ENCODE data around the gene NFATC3. TPM values are rescaled to one million over a fixed set of nuclear protein-coding genes. Genes with fewer than 3 reads are reported as not detected.

The NFATC3 gene
- total RNA-seq, 3 donors from 2014 or later, result 64.8 to 72.3 (median 65.3) TPM

GRCh38 chr16:68235108-68235886 lies 150.1 kb downstream of the NFATC3 start:
- DNase-seq, result no peak
- Mint-ChIP-seq H3K4me3 (no peak overlapping the region), H3K27me3 (ENCODE audit: low read depth) (no peaks in the 10 kb centered on the region), H3K9me3 (no peaks in the 10 kb centered on the region), H3K36me3 (ENCODE audit: insufficient read depth) (no peaks in the 10 kb centered on the region), H3K4me1 (ENCODE audit: low read depth) (peaks cover 30% of the 10 kb centered on the region)
- no peak for ATAC-seq

GRCh38 chr16:68235887-68236136 lies 150.6 kb downstream of the NFATC3 start, which contains the start of gene ESRP2:
TSS of gene ESRP2 (minus strand) at chr16:68236127. CDS start at chr16:68236045, 82 bp downstream.
- Mint-ChIP-seq H3K27me3 (ENCODE audit: low read depth) (no peaks in the 10 kb centered on the region), H3K4me3 (peak within 1 kb of the TSS; percentile 90), H3K36me3 (ENCODE audit: insufficient read depth) (no peaks in the 10 kb centered on the region), H3K4me1 (ENCODE audit: low read depth) (peaks cover 30% of the 10 kb centered on the region), H3K9me3 (no peaks in the 10 kb centered on the region)
- DNase-seq (no peak), ATAC-seq (no peak)

DNA sequence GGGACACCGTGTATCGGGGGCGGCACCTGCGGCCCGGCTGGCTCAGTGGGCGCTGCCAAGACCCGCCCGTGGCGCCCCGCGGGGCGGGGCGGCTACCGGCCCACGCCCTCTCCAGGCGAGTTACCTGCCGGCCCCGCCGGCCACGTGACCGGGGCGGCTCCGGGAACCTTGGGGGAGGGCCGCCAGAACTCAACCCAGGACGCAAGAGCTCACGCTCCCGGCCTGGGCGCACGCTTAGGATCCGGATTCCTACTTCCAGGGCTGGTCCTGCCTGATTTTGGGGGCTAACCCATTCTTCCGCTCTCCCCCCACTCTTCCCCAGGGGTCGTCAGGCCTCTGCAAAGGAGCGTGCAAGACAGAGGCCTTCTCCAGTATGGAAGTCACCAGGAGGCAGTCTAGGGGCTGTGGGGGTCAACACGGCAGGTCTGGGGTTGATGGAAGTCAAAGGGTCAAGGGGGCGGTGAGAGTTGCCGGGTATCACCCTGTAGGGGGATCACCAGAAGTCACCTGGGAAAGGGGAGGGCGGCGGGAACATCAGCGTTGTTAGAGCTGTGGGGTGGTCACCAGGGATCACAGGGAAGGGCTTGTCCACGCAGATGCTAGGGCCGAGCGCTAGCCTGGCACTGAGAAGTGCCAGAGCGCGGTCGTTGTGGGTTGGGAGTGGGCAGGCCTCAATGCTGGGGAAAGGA lies 151.1 kb downstream of the NFATC3 start:
- H3K4me1 Mint-ChIP-seq (ENCODE audit: low read depth), result peaks cover 30% of the 10 kb centered on the region
- peak overlapping the region; percentile 90 for H3K4me3 Mint-ChIP-seq
- H3K9me3 Mint-ChIP-seq, result no peaks in the 10 kb centered on the region
- no peak for DNase-seq
- no peaks in the 10 kb centered on the region for H3K36me3 Mint-ChIP-seq (ENCODE audit: insufficient read depth)
- no peaks in the 10 kb centered on the region for H3K27me3 Mint-ChIP-seq (ENCODE audit: low read depth)
- no peak for ATAC-seq

DNA sequence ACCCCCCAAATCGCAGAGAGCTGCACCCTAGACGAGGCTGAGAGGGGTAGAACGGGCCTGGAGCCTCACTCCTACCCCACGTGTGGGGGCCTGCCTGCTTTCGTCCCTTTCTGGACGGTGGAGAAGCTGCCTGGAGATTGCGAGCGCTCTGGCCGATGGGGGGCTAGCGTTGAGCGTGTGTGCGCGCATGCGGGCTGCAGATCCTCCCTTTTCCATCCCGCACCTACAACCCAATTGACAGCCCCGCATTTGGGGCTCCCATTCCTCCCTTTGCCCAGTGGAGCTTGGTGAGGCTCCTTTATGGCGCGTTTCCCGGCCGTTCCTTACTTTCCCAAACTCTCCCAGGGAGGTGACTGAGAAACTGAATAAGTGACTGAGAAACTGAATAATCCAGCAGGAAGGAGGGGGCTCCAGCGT lies 151.7 kb downstream of the NFATC3 start:
- Mint-ChIP-seq H3K9me3 (no peaks in the 10 kb centered on the region), H3K4me3 (peak overlapping the region; percentile 90), H3K27me3 (ENCODE audit: low read depth) (no peaks in the 10 kb centered on the region), H3K4me1 (ENCODE audit: low read depth) (peaks cover 30% of the 10 kb centered on the region), H3K36me3 (ENCODE audit: insufficient read depth) (no peaks in the 10 kb centered on the region)
- ATAC-seq, result peak; percentile 1 to 5
- DNase-seq, result no peak

- peak overlapping the region; percentile 90 for H3K4me3 Mint-ChIP-seq
- H3K4me1 Mint-ChIP-seq (ENCODE audit: low read depth), result peaks cover 30% of the 10 kb centered on the region
- ATAC-seq (peak; percentile 75 to 82), DNase-seq (peak; percentile 89)
- no peaks in the 10 kb centered on the region for H3K27me3 Mint-ChIP-seq (ENCODE audit: low read depth)
- no peaks in the 10 kb centered on the region for H3K36me3 Mint-ChIP-seq (ENCODE audit: insufficient read depth)
- no peaks in the 10 kb centered on the region for H3K9me3 Mint-ChIP-seq
Measured at GRCh38 chr16:68237243-68238028, 152.3 kb downstream of the NFATC3 start.

GRCh38 chr16:68238029-68238345 lies 152.8 kb downstream of the NFATC3 start:
- no peak for DNase-seq
- H3K9me3 Mint-ChIP-seq, result no peaks in the 10 kb centered on the region

GRCh38 chr16:68242085-68242484 lies 156.9 kb downstream of the NFATC3 start:
- ATAC-seq (no peak), DNase-seq (no peak)
- Mint-ChIP-seq H3K27me3 (ENCODE audit: low read depth) (no peaks in the 10 kb centered on the region), H3K9me3 (no peaks in the 10 kb centered on the region), H3K4me3 (no peak overlapping the region), H3K4me1 (ENCODE audit: low read depth) (peaks cover 30% of the 10 kb centered on the region), H3K36me3 (ENCODE audit: insufficient read depth) (no peaks in the 10 kb centered on the region)

More at GRCh38 chr16:68238029-68238345, 152.8 kb downstream of the NFATC3 start:
- peak overlapping the region; percentile 90 for H3K4me3 Mint-ChIP-seq
- H3K27me3 Mint-ChIP-seq (ENCODE audit: low read depth), result no peaks in the 10 kb centered on the region
- H3K4me1 Mint-ChIP-seq (ENCODE audit: low read depth), result peaks cover 30% of the 10 kb centered on the region
- no peaks in the 10 kb centered on the region for H3K36me3 Mint-ChIP-seq (ENCODE audit: insufficient read depth)
- ATAC-seq, result peak in 1 of 2 donors; percentile 7

DNA sequence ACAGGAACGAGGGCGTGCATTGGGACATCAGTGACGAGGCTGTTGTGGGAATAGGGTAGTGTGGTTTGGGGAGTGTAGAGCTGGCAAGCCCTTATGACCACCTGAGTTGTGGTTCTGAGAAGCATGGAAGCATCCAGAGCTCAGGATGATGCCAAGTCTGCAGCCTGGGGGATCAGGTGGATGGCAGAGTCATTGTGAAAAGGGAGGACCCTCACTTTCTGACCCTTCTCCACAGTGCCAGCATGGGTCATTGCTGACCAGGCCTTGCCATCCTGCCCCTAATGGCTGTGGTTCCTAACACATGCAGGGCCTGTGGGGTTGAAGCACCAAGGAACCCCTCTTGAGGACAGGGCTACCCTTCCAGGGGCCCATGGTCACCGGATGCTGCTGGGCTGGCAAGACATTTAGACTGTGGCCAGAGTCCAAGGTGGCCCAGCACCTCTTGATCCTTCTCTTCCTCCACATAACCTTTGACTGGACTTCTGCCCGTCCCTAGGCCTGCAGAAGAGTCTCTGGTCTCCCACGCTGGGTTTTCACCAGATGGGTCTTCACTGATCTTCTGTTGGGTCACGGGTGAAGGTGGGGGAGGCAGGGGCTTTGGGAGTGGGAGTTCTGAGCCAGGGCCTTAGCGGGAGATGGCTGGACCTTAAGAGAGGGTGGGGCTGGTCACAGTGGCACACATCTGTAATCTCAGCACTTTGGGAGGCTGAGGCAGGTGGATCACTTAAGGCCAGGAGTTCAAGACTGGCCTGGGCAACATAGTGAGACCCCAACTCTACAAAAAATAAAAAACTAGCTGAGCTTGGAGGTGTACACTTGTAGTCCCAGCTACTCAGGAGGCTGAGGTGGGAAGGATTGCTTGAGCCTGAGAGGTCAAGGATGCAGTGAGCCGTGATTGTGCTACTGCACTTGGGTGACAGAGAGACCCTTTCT lies 158.0 kb downstream of the NFATC3 start:
- no peak for ATAC-seq
- no peaks in the 10 kb centered on the region for H3K36me3 Mint-ChIP-seq (ENCODE audit: insufficient read depth)
- DNase-seq, result no peak
- no peaks in the 10 kb centered on the region for H3K27me3 Mint-ChIP-seq (ENCODE audit: low read depth)
- H3K4me3 Mint-ChIP-seq, result peak overlapping the region; percentile 87
- peaks cover 25% of the 10 kb centered on the region for H3K4me1 Mint-ChIP-seq (ENCODE audit: low read depth)
- no peaks in the 10 kb centered on the region for H3K9me3 Mint-ChIP-seq

DNA sequence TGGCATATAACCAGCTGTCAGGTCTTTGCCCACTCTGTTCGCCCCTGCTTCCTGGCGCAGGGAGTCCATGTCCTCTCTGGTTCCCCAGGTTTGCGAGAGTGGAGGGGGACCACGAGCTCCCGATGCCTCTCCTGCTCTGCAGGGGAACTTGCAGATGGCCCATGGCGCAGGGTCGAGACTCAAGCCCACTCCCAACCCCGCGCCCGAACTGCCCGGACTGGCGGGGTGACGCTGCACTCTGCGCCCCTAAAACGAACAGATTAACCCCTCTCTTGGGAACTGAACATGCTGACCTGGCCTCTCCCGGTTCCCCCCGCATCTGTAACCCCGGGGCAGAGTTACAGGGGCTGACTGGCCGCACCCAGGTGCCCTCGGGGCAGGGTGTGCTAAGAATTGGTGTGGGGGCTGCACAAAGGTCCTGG lies 159.3 kb downstream of the NFATC3 start:
- DNase-seq, result no peak
- Mint-ChIP-seq H3K36me3 (ENCODE audit: insufficient read depth) (peaks cover 3% of the 10 kb centered on the region), H3K4me3 (peak overlapping the region; percentile 87), H3K4me1 (ENCODE audit: low read depth) (peaks cover 20% of the 10 kb centered on the region), H3K27me3 (ENCODE audit: low read depth) (no peaks in the 10 kb centered on the region), H3K9me3 (no peaks in the 10 kb centered on the region)
- ATAC-seq, result peak in 1 of 2 donors; percentile 3

- no peaks in the 10 kb centered on the region for H3K27me3 Mint-ChIP-seq (ENCODE audit: low read depth)
- H3K4me1 Mint-ChIP-seq (ENCODE audit: low read depth), result peaks cover 18% of the 10 kb centered on the region
- peaks cover 3% of the 10 kb centered on the region for H3K36me3 Mint-ChIP-seq (ENCODE audit: insufficient read depth)
- peak within 1 kb of the TSS; percentile 87 for H3K4me3 Mint-ChIP-seq
- DNase-seq (peak; percentile 97), ATAC-seq (peak; percentile 95 to 98)
- no peaks in the 10 kb centered on the region for H3K9me3 Mint-ChIP-seq
Measured at GRCh38 chr16:68244903-68245853, 160.0 kb downstream of the NFATC3 start, which contains the start of gene PLA2G15. TSS of gene PLA2G15 (plus strand) at chr16:68245373. CDS start at chr16:68245427, 54 bp downstream.

DNA sequence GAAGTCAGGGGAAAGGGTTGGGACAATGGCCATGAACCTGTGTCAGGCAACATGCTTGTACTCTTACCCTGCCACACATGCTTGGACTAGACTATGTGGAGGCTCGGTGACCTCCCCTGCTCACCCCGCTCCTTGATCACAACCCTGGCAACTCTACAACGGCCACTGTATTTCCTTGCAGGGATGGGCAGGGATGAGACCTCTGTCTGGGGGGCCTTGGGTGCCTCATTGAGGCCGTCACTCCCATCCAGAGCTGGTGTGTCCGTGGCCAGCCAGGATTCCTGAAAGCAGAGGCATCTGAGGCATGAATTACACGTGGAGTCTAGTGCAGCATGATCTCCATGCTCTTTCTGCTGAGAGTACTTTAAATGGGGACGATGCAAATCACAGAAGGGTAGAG lies 161.0 kb downstream of the NFATC3 start:
- Mint-ChIP-seq H3K4me3 (peak overlapping the region; percentile 87), H3K27me3 (ENCODE audit: low read depth) (no peaks in the 10 kb centered on the region), H3K9me3 (no peaks in the 10 kb centered on the region), H3K36me3 (ENCODE audit: insufficient read depth) (peaks cover 7% of the 10 kb centered on the region), H3K4me1 (ENCODE audit: low read depth) (peaks cover 18% of the 10 kb centered on the region)
- ATAC-seq (no peak), DNase-seq (no peak)

DNA sequence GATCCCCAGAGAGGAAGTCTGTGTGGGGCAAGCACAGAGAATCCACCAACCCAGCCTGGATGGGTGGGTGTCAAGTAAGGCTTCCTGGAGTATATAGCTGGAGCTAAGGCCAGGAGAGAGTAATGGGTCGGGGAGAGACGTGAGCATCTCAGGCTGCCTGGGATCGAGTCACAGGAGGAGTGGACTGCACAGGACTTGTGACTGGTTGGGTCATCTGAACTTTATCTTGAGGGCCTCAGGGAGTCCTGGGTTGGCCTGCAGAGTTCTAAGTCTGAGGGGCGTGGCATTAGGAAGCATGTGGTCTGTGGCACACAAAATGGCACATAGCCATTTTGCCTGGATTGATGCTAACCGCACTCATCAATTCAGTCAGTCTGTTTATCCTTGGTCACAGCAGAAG lies 161.5 kb downstream of the NFATC3 start:
- DNase-seq, result no peak

DNA sequence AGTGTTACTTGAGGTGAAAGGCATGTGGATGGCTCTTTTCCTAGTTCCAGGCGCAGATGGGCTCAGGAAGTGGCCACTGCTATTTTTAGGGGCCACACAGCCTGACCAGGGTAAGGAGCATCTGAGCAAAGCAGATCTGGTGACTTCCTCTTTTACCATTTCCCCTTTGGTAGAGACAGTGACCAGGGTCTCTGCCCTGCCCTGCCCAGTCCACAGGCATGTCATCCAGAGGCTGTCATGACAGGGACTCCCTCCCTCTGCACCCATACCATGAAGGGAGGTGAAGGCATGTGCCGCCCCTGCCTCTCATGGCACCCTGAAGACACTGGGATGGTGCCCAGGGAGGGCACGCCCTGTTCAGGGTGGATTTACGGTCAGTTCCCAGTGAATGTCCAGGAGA lies 162.2 kb downstream of the NFATC3 start:
- no peaks in the 10 kb centered on the region for H3K9me3 Mint-ChIP-seq
- H3K27me3 Mint-ChIP-seq (ENCODE audit: low read depth), result no peaks in the 10 kb centered on the region
- no peak overlapping the region for H3K4me3 Mint-ChIP-seq
- DNase-seq, result no peak
- no peak for ATAC-seq
- H3K4me1 Mint-ChIP-seq (ENCODE audit: low read depth), result peaks cover 19% of the 10 kb centered on the region
- H3K36me3 Mint-ChIP-seq (ENCODE audit: insufficient read depth), result peaks cover 12% of the 10 kb centered on the region

More for the DNA sequence above, 161.5 kb downstream of the NFATC3 start:
- Mint-ChIP-seq H3K36me3 (ENCODE audit: insufficient read depth) (peaks cover 9% of the 10 kb centered on the region), H3K4me3 (peak overlapping the region; percentile 87), H3K4me1 (ENCODE audit: low read depth) (peaks cover 18% of the 10 kb centered on the region), H3K27me3 (ENCODE audit: low read depth) (no peaks in the 10 kb centered on the region), H3K9me3 (no peaks in the 10 kb centered on the region)
- no peak for ATAC-seq
